SK-N-MC (cell line): ENCODE results near the gene RIIAD1.

ENCODE experiments used
- EZH2 ChIP-seq: fragments of 200-600 bp; sonication (generic); IDR thresholded peaks from one replicate; pipeline ENCODE4 v1.6.1; 2017; ENCODE audit warnings: antibody characterized with exemption
- FOXP2 ChIP-seq: optimal IDR thresholded peaks from 2 replicates; pipeline ENCODE3; 2011; ENCODE audit warnings: mild to moderate bottlenecking, moderate library complexity; ENCODE audit not compliant: insufficient read depth; ENCODE audit errors: extremely low read length, control extremely low read depth
- POLR2AphosphoS5 ChIP-seq: IDR thresholded peaks from 2 replicates; pipeline ENCODE4 v1.6.1; 2012; ENCODE audit warnings: mild to moderate bottlenecking, low read depth, low read length, borderline replicate concordance

- TF ChIP-seq POLR2AphosphoS5 = no peak
- TF ChIP-seq EZH2 = no peak
- no peak for TF ChIP-seq FOXP2
Measured at GRCh38 chr1:151705146-151705545, 16.2 kb upstream of the RIIAD1 start.
